Endothelial cell of umbilical vein (primary cell): ENCODE measurements around the gene CNTNAP2.

Experiments used
- CTCF ChIP-seq, 2 donors: IDR thresholded peaks; 1 replicate in 1 of 2; 2 replicates in 1 of 2; pipeline ENCODE4 v1.5.1; 2011; ENCODE audit warnings: low read length in 2 of 2, mild to moderate bottlenecking in 2 of 2, moderate library complexity in 2 of 2, control low read depth in 1 of 2, inconsistent platforms in 1 of 2, low read depth in 1 of 2; ENCODE audit not compliant: insufficient read depth in 1 of 2; ENCODE audit errors: extremely low read depth in 1 of 2
- EZH2 ChIP-seq: IDR thresholded peaks from 2 replicates; pipeline ENCODE4 v1.6.1; 2012; ENCODE audit warnings: borderline replicate concordance, low read depth, mild to moderate bottlenecking, moderate library complexity, low read length, inconsistent platforms; ENCODE audit not compliant: severe bottlenecking
- FOS ChIP-seq: IDR thresholded peaks from 2 replicates; pipeline ENCODE4 v1.6.1; 2011; ENCODE audit warnings: mild to moderate bottlenecking, low read length, moderate library complexity, borderline replicate concordance; ENCODE audit not compliant: insufficient read depth
- GATA2 ChIP-seq: IDR thresholded peaks from 2 replicates; pipeline ENCODE4 v1.7.0; 2011; ENCODE audit warnings: low read depth, mild to moderate bottlenecking, moderate library complexity, mixed read lengths, low read length; ENCODE audit not compliant: insufficient read length, insufficient read depth
- JUN ChIP-seq: IDR thresholded peaks from 2 replicates; pipeline ENCODE4 v1.6.1; 2011; ENCODE audit warnings: borderline replicate concordance, low read depth; ENCODE audit not compliant: insufficient read length, insufficient read depth
- MYC ChIP-seq: IDR thresholded peaks from one replicate; pipeline ENCODE4 v1.6.1; 2011; ENCODE audit warnings: mild to moderate bottlenecking, low read depth, low read length
- POLR2A ChIP-seq: IDR thresholded peaks from 2 replicates; pipeline ENCODE4 v1.6.1; 2012; ENCODE audit warnings: low read depth, mild to moderate bottlenecking, control low read depth, low read length
- POLR2AphosphoS5 ChIP-seq: IDR thresholded peaks from 2 replicates; pipeline ENCODE4 v1.6.1; 2012; ENCODE audit warnings: low read depth, mild to moderate bottlenecking, control low read depth, low read length, moderate library complexity; ENCODE audit not compliant: insufficient read depth

- no peak for TF ChIP-seq POLR2AphosphoS5
- no peak for TF ChIP-seq CTCF (IDR thresholded peaks at IDR 0.05; ENCODE audit: extremely low read depth in 1 of 2, insufficient read depth in 1 of 2, low read depth in 1 of 2, low read length in 2 of 2)
- no peak for TF ChIP-seq FOS
- TF ChIP-seq POLR2A = no peak
- no peak for TF ChIP-seq MYC
- TF ChIP-seq GATA2 = no peak
- no peak for TF ChIP-seq JUN
- TF ChIP-seq EZH2 = no peak
Observed at GRCh38 chr7:148035950-148036349, 1919.3 kb downstream of the CNTNAP2 start.
